Prostate gland (tissue), 2 donors: Measurements from ENCODE around the gene B3GAT1. TPM values are rescaled to one million over a fixed set of nuclear protein-coding genes. Genes with fewer than 3 reads are reported as not detected.

Experiments
- DNase-seq: peaks from one replicate; pipeline ENCODE4 v3.0.0-alpha.2; 2019; ENCODE audit warnings: low spot score
- H3K27ac ChIP-seq, 2 donors: fragments of 200-600 bp; sonication (generic); 2 replicates each; pipeline ENCODE4 v1.5.1; 2017 to 2019
- H3K27me3 ChIP-seq: fragments of 200-600 bp; sonication (generic); replicated peaks from 2 replicates; pipeline ENCODE4 v1.5.1; 2019; ENCODE audit not compliant: insufficient read depth
- H3K36me3 ChIP-seq, 2 donors: fragments of 200-600 bp; sonication (generic); 1 replicate in 1 of 2; 2 replicates in 1 of 2; pipeline versions ENCODE4 v1.5.1 to v1.8.1; 2017 to 2019
- H3K4me1 ChIP-seq: fragments of 200-600 bp; sonication (generic); replicated peaks from 2 replicates; pipeline ENCODE4 v1.5.1; 2019
- H3K4me3 ChIP-seq, 2 donors: fragments of 200-600 bp; sonication (generic); 2 replicates each; pipeline ENCODE4 v1.5.1; 2017 to 2019
- H3K9me3 ChIP-seq: fragments of 200-600 bp; sonication (generic); 2 replicates; pipeline ENCODE4 v1.5.1; 2017
- POLR2A ChIP-seq: fragments of 450-650 bp; IDR thresholded peaks from one replicate; pipeline ENCODE4 v1.6.1; 2016; ENCODE audit warnings: antibody characterized with exemption, mild to moderate bottlenecking
- POLR2AphosphoS5 ChIP-seq: sonication (generic); formaldehyde crosslinking; IDR thresholded peaks from one replicate; pipeline ENCODE4 v1.6.1; 2017; ENCODE audit warnings: antibody characterized with exemption
- WGBS: methylation state at CpG from one replicate; pipeline ENCODE4 v1.1.5; 2018; 5-methylcytosine and 5-hydroxymethylcytosine counted together
- intact Hi-C: fragments of 100-400 bp; cut with DNase I; formaldehyde crosslinking; loops from one replicate; pipeline ENCODE4 v1.14.2; 2022
- total RNA-seq, 2 donors: library from RNA; depleted of rRNA; stranded (reverse); fragments of >200 nt; gene quantifications; one replicate each; pipeline ENCODE4 v1.1.0, GENCODE V29; 2016
- TF ChIP-seq, protein P1 (sequence below), 4 experiments: fragments of 200-600 bp in 2 of 4; fragments of 450-650 bp in 2 of 4; sonication (generic) in 2 of 4; IDR thresholded peaks; 1 replicate in 3 of 4; 2 replicates in 1 of 4; pipeline ENCODE4 v1.5.1; 2016 to 2019; ENCODE audit warnings: antibody characterized with exemption in 4 of 4, mild to moderate bottlenecking in 2 of 4, moderate library complexity in 2 of 4

The B3GAT1 gene
- total RNA-seq, 2 donors from 2014 or later, result 3.9 to 4.9 TPM

DNA sequence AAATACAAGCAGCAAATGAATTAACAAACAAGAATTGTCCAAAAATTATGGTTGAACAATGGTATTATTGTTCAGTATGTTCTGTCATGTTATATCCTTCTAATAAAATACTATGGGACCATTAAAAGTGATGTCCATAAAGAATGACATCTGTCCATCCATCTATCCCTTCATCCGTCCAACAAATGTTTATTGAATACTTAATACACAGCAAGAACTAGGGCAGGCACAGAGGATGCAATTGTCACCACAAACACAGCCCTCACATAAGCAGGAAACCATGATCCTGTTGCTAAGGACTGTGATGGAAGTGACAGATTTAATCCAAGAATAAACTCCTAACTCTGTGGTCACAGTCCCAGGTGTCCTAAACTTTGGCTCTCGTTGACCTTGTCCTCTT is 20.7 kb upstream of the B3GAT1 start:
- no peaks in the 10 kb centered on the region for H3K36me3 ChIP-seq
- H3K9me3 ChIP-seq, result no peaks in the 10 kb centered on the region
- H3K27me3 ChIP-seq, result no peaks in the 10 kb centered on the region
- intact Hi-C loops, result no loop called here
- no peak overlapping the region for H3K27ac ChIP-seq
- 32% methylated on average over 2 of the region's 2 CpGs for WGBS
- H3K4me3 ChIP-seq, result no peak overlapping the region
- TF ChIP-seq POLR2AphosphoS5 (no peak), POLR2A (no peak)
- TF ChIP-seq, protein P1, sequence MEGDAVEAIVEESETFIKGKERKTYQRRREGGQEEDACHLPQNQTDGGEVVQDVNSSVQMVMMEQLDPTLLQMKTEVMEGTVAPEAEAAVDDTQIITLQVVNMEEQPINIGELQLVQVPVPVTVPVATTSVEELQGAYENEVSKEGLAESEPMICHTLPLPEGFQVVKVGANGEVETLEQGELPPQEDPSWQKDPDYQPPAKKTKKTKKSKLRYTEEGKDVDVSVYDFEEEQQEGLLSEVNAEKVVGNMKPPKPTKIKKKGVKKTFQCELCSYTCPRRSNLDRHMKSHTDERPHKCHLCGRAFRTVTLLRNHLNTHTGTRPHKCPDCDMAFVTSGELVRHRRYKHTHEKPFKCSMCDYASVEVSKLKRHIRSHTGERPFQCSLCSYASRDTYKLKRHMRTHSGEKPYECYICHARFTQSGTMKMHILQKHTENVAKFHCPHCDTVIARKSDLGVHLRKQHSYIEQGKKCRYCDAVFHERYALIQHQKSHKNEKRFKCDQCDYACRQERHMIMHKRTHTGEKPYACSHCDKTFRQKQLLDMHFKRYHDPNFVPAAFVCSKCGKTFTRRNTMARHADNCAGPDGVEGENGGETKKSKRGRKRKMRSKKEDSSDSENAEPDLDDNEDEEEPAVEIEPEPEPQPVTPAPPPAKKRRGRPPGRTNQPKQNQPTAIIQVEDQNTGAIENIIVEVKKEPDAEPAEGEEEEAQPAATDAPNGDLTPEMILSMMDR (IDR thresholded peaks at IDR 0.05), result no peak
- DNase-seq, result no peak
- no peaks in the 10 kb centered on the region for H3K4me1 ChIP-seq

DNA sequence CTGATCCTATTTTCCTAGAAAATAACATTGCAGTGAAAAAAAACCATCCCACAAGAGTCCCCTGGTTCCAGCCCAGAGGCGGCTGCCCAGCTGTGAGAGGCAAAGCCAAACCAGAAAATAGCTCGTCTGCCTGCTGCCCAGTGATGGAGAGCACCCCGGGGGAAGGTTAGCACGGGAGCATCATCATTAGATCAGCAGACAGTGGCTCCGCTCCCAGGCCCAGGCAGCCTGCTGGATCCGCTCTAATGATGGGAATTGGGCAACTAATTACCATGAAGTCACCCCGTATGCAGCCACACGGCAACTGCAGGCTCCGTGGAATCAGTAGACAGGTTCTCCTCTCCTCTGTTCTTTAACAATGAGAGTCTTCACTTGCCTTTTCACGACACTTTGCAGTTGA is 17.1 kb upstream of the B3GAT1 start:
- H3K27ac ChIP-seq, result no peak overlapping the region
- intact Hi-C loops, result no loop called here
- 63% methylated on average over 10 of the region's 10 CpGs for WGBS
- no peaks in the 10 kb centered on the region for H3K4me1 ChIP-seq
- no peaks in the 10 kb centered on the region for H3K36me3 ChIP-seq
- DNase-seq, result no peak
- no peaks in the 10 kb centered on the region for H3K27me3 ChIP-seq
- H3K4me3 ChIP-seq, result no peak overlapping the region
- H3K9me3 ChIP-seq, result no peaks in the 10 kb centered on the region
- no peak for TF ChIP-seq POLR2A
- TF ChIP-seq, protein P1 (IDR thresholded peaks at IDR 0.05), result no peak
- TF ChIP-seq POLR2AphosphoS5, result no peak

DNA sequence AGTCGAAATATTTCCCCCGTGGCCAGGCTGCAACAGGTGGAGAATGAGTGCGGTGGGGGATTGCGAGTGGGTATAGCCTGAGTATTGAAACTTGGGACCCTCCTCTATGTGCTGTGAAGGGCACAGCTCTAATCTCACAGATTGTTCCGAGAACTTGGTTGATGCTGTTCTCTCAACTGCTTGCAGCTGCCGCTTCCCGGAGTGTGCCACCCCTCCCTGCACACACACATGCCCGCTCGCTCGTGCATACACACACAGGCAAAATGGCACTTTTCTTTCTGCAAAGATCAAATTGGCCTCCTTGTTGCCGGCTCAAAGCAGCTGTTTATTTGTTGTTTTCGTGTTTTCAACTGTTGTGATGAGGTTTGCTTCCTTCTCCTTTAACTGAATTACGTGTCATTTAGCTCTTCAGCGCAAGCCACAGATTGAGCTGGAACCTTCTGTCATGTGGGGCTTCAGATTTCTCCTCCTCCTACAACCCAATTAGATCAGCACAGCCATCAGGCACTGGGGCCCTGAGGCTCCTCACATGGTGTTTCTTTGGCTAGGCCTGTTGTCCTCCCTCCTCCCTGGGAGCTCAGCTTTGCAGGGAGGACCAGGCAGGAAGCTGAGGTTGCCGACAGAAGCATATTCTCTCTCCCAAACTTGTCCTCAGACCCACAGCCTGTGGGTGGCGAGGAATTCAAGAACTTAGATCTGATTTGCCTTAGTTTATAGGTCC is 13.9 kb upstream of the B3GAT1 start:
- WGBS, result 66% methylated on average over 16 of the region's 16 CpGs
- H3K27ac ChIP-seq, result no peak overlapping the region

DNA sequence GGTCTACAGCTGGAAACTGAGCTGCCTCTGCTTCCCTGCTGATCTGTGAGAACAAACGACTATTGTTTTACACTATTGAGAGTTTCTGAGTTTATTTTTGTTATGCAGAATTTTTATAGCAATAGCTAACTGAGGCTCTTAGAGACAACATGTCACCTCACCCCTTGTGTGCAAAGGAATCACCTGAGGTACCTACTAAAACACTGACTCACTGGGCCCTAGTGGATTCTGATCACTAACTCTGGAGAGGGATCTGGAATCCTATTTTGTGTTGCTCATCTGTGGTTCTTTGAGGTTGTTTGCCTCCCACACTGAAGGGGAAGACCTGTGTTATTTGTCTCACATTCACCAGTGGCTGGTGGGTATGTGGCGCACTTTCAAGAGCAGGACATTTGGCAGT is 13.4 kb upstream of the B3GAT1 start:
- 66% methylated on average over 2 of the region's 2 CpGs for WGBS
- Histone ChIP-seq H3K4me3 (no peak overlapping the region), H3K36me3 (no peaks in the 10 kb centered on the region), H3K9me3 (no peaks in the 10 kb centered on the region), H3K27me3 (no peaks in the 10 kb centered on the region), H3K4me1 (no peaks in the 10 kb centered on the region), H3K27ac (no peak overlapping the region)
- TF ChIP-seq POLR2AphosphoS5, result no peak
- TF ChIP-seq, protein P1 (IDR thresholded peaks at IDR 0.05), result no peak
- TF ChIP-seq POLR2A, result no peak
- no peak for DNase-seq
- intact Hi-C loops, result no loop called here

More for the DNA sequence above, 13.9 kb upstream of the B3GAT1 start:
- Histone ChIP-seq H3K27me3 (no peaks in the 10 kb centered on the region), H3K36me3 (no peaks in the 10 kb centered on the region), H3K9me3 (no peaks in the 10 kb centered on the region), H3K4me1 (no peaks in the 10 kb centered on the region), H3K4me3 (no peak overlapping the region)
- TF ChIP-seq POLR2AphosphoS5 (no peak), POLR2A (no peak)
- TF ChIP-seq, protein P1 (IDR thresholded peaks at IDR 0.05), result no peak
- no peak for DNase-seq
- intact Hi-C loops, result no loop called here

DNA sequence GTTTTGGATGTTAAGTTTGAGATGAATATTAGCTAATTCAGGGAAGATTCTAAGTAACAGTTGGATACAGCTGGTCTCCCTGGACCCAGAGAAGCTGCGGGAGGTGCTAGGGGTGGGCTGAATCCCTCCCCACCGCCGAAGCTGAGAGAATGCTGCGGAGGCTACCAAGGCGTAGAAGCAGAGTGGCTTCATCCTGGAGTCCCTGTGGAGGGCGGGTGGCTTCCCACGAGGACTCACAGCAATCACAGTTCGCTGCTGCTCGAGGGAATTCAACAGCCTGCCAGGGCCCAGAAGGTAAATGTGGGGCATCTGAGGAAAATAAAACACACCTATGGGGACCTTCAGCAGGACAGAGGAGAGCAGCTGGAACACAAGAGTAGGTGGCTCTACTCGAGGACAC is 11.1 kb upstream of the B3GAT1 start:
- no peak for DNase-seq
- intact Hi-C loops, result no loop called here
- no peak for TF ChIP-seq POLR2AphosphoS5
- TF ChIP-seq, protein P1 (IDR thresholded peaks at IDR 0.05), result no peak
- no peak overlapping the region for H3K27ac ChIP-seq
- no peaks in the 10 kb centered on the region for H3K36me3 ChIP-seq
- H3K27me3 ChIP-seq, result no peaks in the 10 kb centered on the region
- 86% methylated on average over 10 of the region's 10 CpGs for WGBS
- no peaks in the 10 kb centered on the region for H3K4me1 ChIP-seq
- H3K9me3 ChIP-seq, result no peaks in the 10 kb centered on the region
- no peak overlapping the region for H3K4me3 ChIP-seq
